HG02678 (cell line): ENCODE data around the gene C1D.
"Not testable (repeated sequence)": the region's sequence is repeated elsewhere in the genome, so short reads cannot be mapped to it uniquely, and the experiment has no call there.

Experiments used
- ATAC-seq: cut with Tn5 transposase; IDR thresholded peaks from one replicate; pipeline ENCODE4 v1.9.1; 2021; ENCODE audit warnings: mild to moderate bottlenecking, moderate library complexity; ENCODE audit not compliant: unreplicated experiment

C1D gene

GRCh38 chr2:68009526-68009925, 53.3 kb downstream of the C1D start:
- no peak for ATAC-seq

GRCh38 chr2:68000170-68000825, 62.5 kb downstream of the C1D start:
- no peak for ATAC-seq

GRCh38 chr2:67999332-67999731, 63.5 kb downstream of the C1D start:
- ATAC-seq = no peak

- no peak for ATAC-seq
These were observed 64.9 kb downstream of the C1D start for GRCh38 chr2:67997903-67998302.

GRCh38 chr2:67997528-67997900, 65.3 kb downstream of the C1D start:
- no peak for ATAC-seq

- no peak for ATAC-seq
These were observed 65.9 kb downstream of the C1D start for GRCh38 chr2:67996772-67997527.

GRCh38 chr2:67994716-67995115, 68.1 kb downstream of the C1D start:
- no peak for ATAC-seq

GRCh38 chr2:67994069-67994468, 68.7 kb downstream of the C1D start:
- not testable (repeated sequence) for ATAC-seq

- no peak for ATAC-seq
These were observed 69.5 kb downstream of the C1D start for GRCh38 chr2:67993329-67993728.

GRCh38 chr2:67991456-67991855, 71.3 kb downstream of the C1D start:
- no peak for ATAC-seq
